B cell (primary cell): ENCODE results near the gene MRPS27. TPM values are rescaled to one million over a fixed set of nuclear protein-coding genes. Genes with fewer than 3 reads are reported as not detected.

Experiments
- ATAC-seq: fragments of 200-7000 bp; cut with Tn5 transposase; one replicate; pipeline ENCODE4 v1.10.0; 2021; ENCODE audit warnings: low read depth, mild to moderate bottlenecking, moderate number of reproducible peaks, moderate library complexity
- CTCF ChIA-PET: fragments of 350-600 bp; sonication (Branson Sonifier 250); formaldehyde crosslinking; loops from one replicate; lab custom pipeline; 2021; ENCODE audit warnings: antibody characterized with exemption, inconsistent platforms; lab: Charles Lee
- POLR2A ChIA-PET: fragments of 350-600 bp; sonication (Branson Sonifier 250); formaldehyde crosslinking; loops from one replicate; lab custom pipeline; 2021; ENCODE audit warnings: antibody characterized with exemption; lab: Charles Lee
- DNase-seq: peaks from one replicate; pipeline ENCODE4 v3.0.0; 2013
- H2AFZ ChIP-seq: 2 replicates; pipeline ENCODE4 v1.6.1; 2012; ENCODE audit warnings: mild to moderate bottlenecking, low read depth, low read length; ENCODE audit not compliant: insufficient read depth, poor library complexity, severe bottlenecking
- H3K27ac ChIP-seq, 2 donors: 1 replicate in 1 of 2; 2 replicates in 1 of 2; pipeline ENCODE4 v1.5.1; 2012 to 2013; ENCODE audit warnings: low read length in 2 of 2, mild to moderate bottlenecking in 2 of 2, moderate library complexity in 1 of 2
- H3K27me3 ChIP-seq, 4 experiments: fragments of 200-600 bp in 1 of 4; sonication (generic) in 1 of 4; replicated peaks in 1 of 4; 1 replicate in 2 of 4; 2 replicates in 2 of 4; pipeline versions ENCODE4 v1.6.1 to v1.7.0; 2013 to 2016; ENCODE audit warnings: low read length in 3 of 4, mild to moderate bottlenecking in 2 of 4, mixed read lengths in 1 of 4, moderate library complexity in 1 of 4; ENCODE audit not compliant: insufficient read depth in 4 of 4, control insufficient read depth in 3 of 4; ENCODE audit errors: control extremely low read depth in 1 of 4
- H3K36me3 ChIP-seq, 2 experiments: replicated peaks in 1 of 2; 1 replicate in 1 of 2; 2 replicates in 1 of 2; pipeline versions ENCODE4 v1.6.1 to v1.7.1; 2013; ENCODE audit warnings: low read length in 1 of 2; ENCODE audit not compliant: insufficient read depth in 2 of 2, control insufficient read depth in 1 of 2; ENCODE audit errors: control extremely low read depth in 1 of 2, extremely low read depth in 1 of 2
- H3K4me1 ChIP-seq, 2 donors: fragments of 200-600 bp in 1 of 2; sonication (generic) in 1 of 2; 1 replicate in 1 of 2; 2 replicates in 1 of 2; pipeline versions ENCODE4 v1.5.1 to v1.6.1; 2013 to 2017; ENCODE audit warnings: low read length in 2 of 2; ENCODE audit not compliant: control insufficient read depth in 2 of 2, insufficient read depth in 2 of 2
- H3K4me2 ChIP-seq: replicated peaks from 2 replicates; pipeline ENCODE3; 2012; ENCODE audit warnings: mild to moderate bottlenecking, low read depth, low read length; ENCODE audit not compliant: poor library complexity, severe bottlenecking
- H3K4me3 ChIP-seq, 5 experiments: fragments of 200-600 bp in 1 of 5; sonication (generic) in 1 of 5; 1 replicate in 3 of 5; 2 replicates in 2 of 5; pipeline versions ENCODE4 v1.5.1 to v1.7.0; 2011 to 2016; ENCODE audit warnings: low read length in 4 of 5, mild to moderate bottlenecking in 4 of 5, low read depth in 2 of 5, control low read depth in 1 of 5, moderate library complexity in 1 of 5; ENCODE audit not compliant: insufficient read depth in 1 of 5; ENCODE audit errors: control extremely low read depth in 1 of 5, extremely low read depth in 1 of 5
- H3K79me2 ChIP-seq: fragments of 200-600 bp; sonication (generic); one replicate; pipeline ENCODE4 v1.6.0; 2016; ENCODE audit warnings: low read length; ENCODE audit not compliant: control insufficient read depth, insufficient read depth
- H3K9ac ChIP-seq: fragments of 200-600 bp; sonication (generic); 2 replicates; pipeline ENCODE4 v1.6.1; 2017; ENCODE audit warnings: mild to moderate bottlenecking, low read length, moderate library complexity
- H3K9me3 ChIP-seq, 3 donors: one replicate each; pipeline versions ENCODE4 v1.6.1 to v1.7.1; 2013; ENCODE audit warnings: low read length in 2 of 3; ENCODE audit not compliant: control insufficient read depth in 2 of 3, insufficient read depth in 1 of 3; ENCODE audit errors: control extremely low read depth in 1 of 3
- H4K20me1 ChIP-seq: 2 replicates; pipeline ENCODE4 v1.6.0; 2012; ENCODE audit warnings: mild to moderate bottlenecking, low read length; ENCODE audit not compliant: insufficient read depth, control insufficient read depth, poor library complexity, severe bottlenecking
- H3K27ac Mint-ChIP-seq: one replicate; pipeline ENCODE4 v1.8.0; 2021; ENCODE audit warnings: mixed read lengths
- H3K27me3 Mint-ChIP-seq: one replicate; pipeline ENCODE4 v1.8.0; 2021; ENCODE audit warnings: mixed read lengths
- H3K4me1 Mint-ChIP-seq: one replicate; pipeline ENCODE4 v1.8.0; 2021; ENCODE audit warnings: mixed read lengths
- H3K4me3 Mint-ChIP-seq: one replicate; pipeline ENCODE4 v1.8.0; 2021; ENCODE audit warnings: mixed read lengths
- H3K9me3 Mint-ChIP-seq: one replicate; pipeline ENCODE4 v1.8.0; 2022; ENCODE audit warnings: mixed read lengths; ENCODE audit not compliant: insufficient read depth
- EZH2 ChIP-seq: IDR thresholded peaks from 2 replicates; pipeline ENCODE4 v1.6.1; 2012; ENCODE audit warnings: borderline replicate concordance, low read depth, mild to moderate bottlenecking, moderate library complexity, low read length; ENCODE audit not compliant: insufficient read depth, poor library complexity, severe bottlenecking
- WGBS: methylation state at CpG from one replicate; pipeline ENCODE4 v1.1.5; 2013; ENCODE audit warnings: missing lambda C conversion rate; ENCODE audit not compliant: insufficient coverage; 5-methylcytosine and 5-hydroxymethylcytosine counted together
- intact Hi-C: fragments of 100-400 bp; cut with micrococcal nuclease; formaldehyde crosslinking; loops from one replicate; pipeline ENCODE4 v1.10.0; 2022
- polyA plus RNA-seq: library from polyadenylated mRNA; depleted of rRNA; stranded (reverse); fragments of >200 nt; gene quantifications from 2 replicates; pipeline ENCODE4 v1.2.3, GENCODE V29; 2012
- total RNA-seq, 2 donors: library from RNA; stranded (reverse); fragments of 120-200 nt in 1 of 2; gene quantifications; 1 replicate in 1 of 2; 2 replicates in 1 of 2; pipeline versions ENCODE4 v1.2.3 to v1.2.4, GENCODE V29; 2013 to 2022
- TF ChIP-seq, protein P1 (sequence below): fragments of 200-600 bp; IDR thresholded peaks from one replicate; pipeline ENCODE4 v1.8.0; 2022; ENCODE audit warnings: antibody characterized with exemption, mild to moderate bottlenecking

Gene MRPS27
- total and polyA plus RNA-seq, 2 donors (not counting 1 experiment from before 2014, with no cell fraction given) = 33.4 to 58.3 TPM

GRCh38 chr5:72272398-72272797, 47.6 kb downstream of the MRPS27 start:
- Histone ChIP-seq H3K9me3 (peaks cover 0 to 4% (median 2%) of the 10 kb centered on the region in 3 donors), H3K27ac (no peak overlapping the region), H3K27me3 (no peaks in the 10 kb centered on the region), H3K4me2 (no peak overlapping the region), H3K4me1 (no peaks in the 10 kb centered on the region), H3K79me2 (peaks cover 19% of the 10 kb centered on the region), H4K20me1 (no peaks in the 10 kb centered on the region), H3K9ac (no peak overlapping the region), H2AFZ (no peak overlapping the region), H3K4me3 (no peak overlapping the region), H3K36me3 (peaks cover 0 to 4% of the 10 kb centered on the region in 2 experiments)
- no peak for DNase-seq
- H3K9me3 Mint-ChIP-seq = no peaks in the 10 kb centered on the region
- ChIA-PET CTCF (interaction anchor here (0.7 to 1.3 kb wide), 3 partner anchors 8 to 36 kb away, joined by 3 to 4 read pairs (median 4); no protein-coding TSS in a partner anchor), POLR2A (no interaction called here)
- 100% methylated on average over 1 of the region's 4 CpGs for WGBS
- no peak for TF ChIP-seq EZH2
- TF ChIP-seq, protein P1, sequence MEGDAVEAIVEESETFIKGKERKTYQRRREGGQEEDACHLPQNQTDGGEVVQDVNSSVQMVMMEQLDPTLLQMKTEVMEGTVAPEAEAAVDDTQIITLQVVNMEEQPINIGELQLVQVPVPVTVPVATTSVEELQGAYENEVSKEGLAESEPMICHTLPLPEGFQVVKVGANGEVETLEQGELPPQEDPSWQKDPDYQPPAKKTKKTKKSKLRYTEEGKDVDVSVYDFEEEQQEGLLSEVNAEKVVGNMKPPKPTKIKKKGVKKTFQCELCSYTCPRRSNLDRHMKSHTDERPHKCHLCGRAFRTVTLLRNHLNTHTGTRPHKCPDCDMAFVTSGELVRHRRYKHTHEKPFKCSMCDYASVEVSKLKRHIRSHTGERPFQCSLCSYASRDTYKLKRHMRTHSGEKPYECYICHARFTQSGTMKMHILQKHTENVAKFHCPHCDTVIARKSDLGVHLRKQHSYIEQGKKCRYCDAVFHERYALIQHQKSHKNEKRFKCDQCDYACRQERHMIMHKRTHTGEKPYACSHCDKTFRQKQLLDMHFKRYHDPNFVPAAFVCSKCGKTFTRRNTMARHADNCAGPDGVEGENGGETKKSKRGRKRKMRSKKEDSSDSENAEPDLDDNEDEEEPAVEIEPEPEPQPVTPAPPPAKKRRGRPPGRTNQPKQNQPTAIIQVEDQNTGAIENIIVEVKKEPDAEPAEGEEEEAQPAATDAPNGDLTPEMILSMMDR = no peak
- no peaks in the 10 kb centered on the region for H3K27me3 Mint-ChIP-seq
- no peak overlapping the region for H3K27ac Mint-ChIP-seq
- H3K4me3 Mint-ChIP-seq = no peak overlapping the region
- intact Hi-C loops = no loop called here
- H3K4me1 Mint-ChIP-seq = peaks cover 5% of the 10 kb centered on the region
- ATAC-seq = no peak

GRCh38 chr5:72271702-72272101, 48.3 kb downstream of the MRPS27 start:
- Histone ChIP-seq H3K9me3 (peaks cover 0 to 3% (median 0%) of the 10 kb centered on the region in 3 donors), H3K4me1 (no peaks in the 10 kb centered on the region), H3K36me3 (peaks cover 0 to 4% of the 10 kb centered on the region in 2 experiments), H3K79me2 (peaks cover 18% of the 10 kb centered on the region), H3K4me2 (no peak overlapping the region), H3K9ac (no peak overlapping the region), H4K20me1 (no peaks in the 10 kb centered on the region), H2AFZ (no peak overlapping the region), H3K27ac (no peak overlapping the region), H3K4me3 (no peak overlapping the region), H3K27me3 (no peaks in the 10 kb centered on the region)
- ChIA-PET CTCF (interaction anchor here (1.1 to 1.3 kb wide), 3 partner anchors 9 to 108 kb away, joined by 3 to 4 read pairs (median 4); no protein-coding TSS in a partner anchor), POLR2A (no interaction called here)
- no peak for TF ChIP-seq EZH2
- TF ChIP-seq, protein P1 = no peak
- no peak for ATAC-seq
- Mint-ChIP-seq H3K4me1 (peaks cover 5% of the 10 kb centered on the region), H3K9me3 (no peaks in the 10 kb centered on the region), H3K27ac (no peak overlapping the region), H3K4me3 (no peak overlapping the region), H3K27me3 (no peaks in the 10 kb centered on the region)
- 100% methylated on average over 2 of the region's 3 CpGs for WGBS
- no peak for DNase-seq
- intact Hi-C loops = no loop called here
